ENCODE data around the gene CHSY1. TPM values are rescaled to one million over a fixed set of nuclear protein-coding genes. Genes with fewer than 3 reads are reported as not detected.

CHSY1 gene
- total and polyA plus RNA-seq, 2 of the 4 experiments (the other 2 are of a cell fraction): 40.9 to 53.2 TPM

DNA sequence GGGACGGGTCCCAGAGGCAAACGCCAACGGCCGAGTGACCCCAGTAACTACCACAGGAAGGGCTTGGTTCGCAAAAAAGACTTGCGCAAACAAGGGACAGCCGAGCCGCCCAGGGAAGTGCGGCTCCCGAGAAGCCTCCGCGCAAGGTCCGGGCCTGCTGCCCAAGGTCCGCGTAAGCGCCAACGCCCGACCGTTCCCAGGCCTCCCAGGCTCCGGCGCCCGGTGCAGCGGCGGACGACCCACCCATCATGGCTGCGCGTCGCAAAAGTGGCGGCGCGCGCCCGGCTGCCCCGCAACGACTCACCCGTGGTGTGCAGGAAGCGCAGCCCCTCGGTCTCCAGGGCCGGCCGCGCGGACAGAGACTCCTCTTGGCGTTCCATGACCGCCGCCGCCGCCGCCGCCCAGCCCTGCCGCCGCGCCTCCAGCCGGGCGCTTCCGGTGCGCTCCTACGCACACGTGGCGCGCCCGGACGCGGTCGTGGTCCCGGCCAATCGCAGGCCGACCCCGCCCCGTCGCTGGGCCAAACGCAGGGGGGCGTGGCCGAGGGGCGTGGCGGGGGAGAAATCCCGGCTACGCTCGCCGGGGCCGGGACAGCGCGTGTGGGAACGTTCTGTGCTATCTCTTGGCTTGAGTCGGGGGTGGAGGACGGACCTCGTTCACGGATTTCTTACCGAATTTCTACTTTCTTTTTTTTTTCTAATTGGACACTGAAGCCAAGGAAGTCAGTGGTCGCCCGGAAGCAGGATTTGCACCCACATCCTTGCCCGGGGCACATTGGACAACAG, 25.4 kb upstream of the CHSY1 start, which contains the start of gene SELENOS:
Gene SELENOS, minus strand, starts transcription at position 448 of the 785 bp plus-strand sequence. Its CDS starts 68 bp downstream, at position 380.
- peak within 1 kb of the TSS; percentile 87 for H4K91ac ChIP-seq (ENCODE audit: insufficient read depth, low read depth, low read length)
- H3K4me3 ChIP-seq (ENCODE audit: insufficient read depth, low read depth, low read length): peak within 1 kb of the TSS; percentile 77
- peak within 1 kb of the TSS; percentile 86 for H2AFZ ChIP-seq (replicated peaks; ENCODE audit: low read length, poor library complexity)
- H3K56ac ChIP-seq (ENCODE audit: extremely low read depth, insufficient read depth, low read length): peak within 1 kb of the TSS; percentile 93
- TF ChIP-seq BHLHE40 (IDR thresholded peaks at IDR 0.05; ENCODE audit: low read depth, low read length) (no peak), RFX5 (IDR thresholded peaks at IDR 0.05; ENCODE audit: low read depth, low read length) (no peak; the same call in 1 of the 2 replicates), CHD1 (IDR thresholded peaks at IDR 0.05; ENCODE audit: low read depth, low read length) (no peak; the same call in 1 of the 2 replicates), POLR2A (IDR thresholded peaks at IDR 0.05; ENCODE audit: low read depth, low read length) (peak; percentile 79), RCOR1 (IDR thresholded peaks at IDR 0.05; ENCODE audit: insufficient replicate concordance, low read length) (no peak), CEBPB (IDR thresholded peaks at IDR 0.05; ENCODE audit: low read depth, low read length) (peak; percentile 68; the same call in 1 of the 2 replicates), MXI1 (IDR thresholded peaks at IDR 0.05; ENCODE audit: borderline replicate concordance, low read depth, low read length) (peak; percentile 92), MAZ (IDR thresholded peaks at IDR 0.05; ENCODE audit: borderline replicate concordance, low read depth, low read length) (peak; percentile 18; the same call in 1 of the 2 replicates), FOS (IDR thresholded peaks at IDR 0.05; ENCODE audit: low read depth, low read length) (no peak)
- TF ChIP-seq, protein P1, sequence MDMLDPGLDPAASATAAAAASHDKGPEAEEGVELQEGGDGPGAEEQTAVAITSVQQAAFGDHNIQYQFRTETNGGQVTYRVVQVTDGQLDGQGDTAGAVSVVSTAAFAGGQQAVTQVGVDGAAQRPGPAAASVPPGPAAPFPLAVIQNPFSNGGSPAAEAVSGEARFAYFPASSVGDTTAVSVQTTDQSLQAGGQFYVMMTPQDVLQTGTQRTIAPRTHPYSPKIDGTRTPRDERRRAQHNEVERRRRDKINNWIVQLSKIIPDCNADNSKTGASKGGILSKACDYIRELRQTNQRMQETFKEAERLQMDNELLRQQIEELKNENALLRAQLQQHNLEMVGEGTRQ (IDR thresholded peaks at IDR 0.05; ENCODE audit: low read depth, low read length): peak; percentile 83
- 0 out of 2 replicates have a peak, but pooled peaks cover 2% of the 10 kb centered on the region for H3K4me1 ChIP-seq (ENCODE audit: control insufficient read depth, insufficient read depth, low read length)
- no peaks in the 10 kb centered on the region for H3K9me3 ChIP-seq (ENCODE audit: control insufficient read depth, insufficient read depth, low read length)
- peak within 1 kb of the TSS; percentile 86 for H3K4me2 ChIP-seq (ENCODE audit: low read depth, low read length)
- peak; percentile 96 for ATAC-seq (ENCODE audit: low read depth)
- BruUV-seq (replicated peaks): TSS peak; percentile 62
- peak within 1 kb of the TSS; percentile 95 for H2AK5ac ChIP-seq (ENCODE audit: low read depth, low read length)
- peak within 1 kb of the TSS; percentile 82 for H3K4ac ChIP-seq (ENCODE audit: low read depth, low read length)
- peaks cover 31 to 50% of the 10 kb centered on the region in 2 experiments for H3K79me1 ChIP-seq (ENCODE audit: low read depth in 1 of 2, low read length in 2 of 2)
- peaks cover 7% of the 10 kb centered on the region; the same call in 1 of the 2 replicates for H3K9me1 ChIP-seq (ENCODE audit: insufficient read depth, low read length)
- ChIA-PET CTCF (interaction anchor here (1.0 kb wide), 2 partner anchors 10 to 12 kb away, joined by 3 to 4 read pairs; no protein-coding TSS in a partner anchor), POLR2A (ENCODE audit: unreplicated experiment) (no interaction called here)
- peak within 1 kb of the TSS; percentile 60 for H4K5ac ChIP-seq (ENCODE audit: low read depth, low read length)
- H3K23ac ChIP-seq (ENCODE audit: low read depth, low read length): peak within 1 kb of the TSS; percentile 95
- peak within 1 kb of the TSS; percentile 44 for H2BK5ac ChIP-seq (ENCODE audit: low read depth, low read length, poor library complexity, severe bottlenecking)
- H2BK20ac ChIP-seq (ENCODE audit: low read depth, low read length): no peak within 1 kb of the TSS
- H3K36me3 ChIP-seq (ENCODE audit: control insufficient read depth, insufficient read depth, low read length): peaks cover 41% of the 10 kb centered on the region
- H3K9ac ChIP-seq (ENCODE audit: low read depth, low read length): peak within 1 kb of the TSS; percentile 96
- H2BK15ac ChIP-seq (ENCODE audit: low read depth, low read length): peak within 1 kb of the TSS; percentile 25; the same call in 1 of the 3 replicates
- H4K8ac ChIP-seq (ENCODE audit: low read depth in 2 of 2, low read length in 2 of 2): peak within 1 kb of the TSS; percentile 75 to 95
- dilution Hi-C loops (cut with HindIII; ENCODE audit: low sequenced_read_pairs, unreplicated experiment) (no loop called here), intact Hi-C loops (cut with micrococcal nuclease) (no loop called here), in situ Hi-C loops (cut with MboI; ENCODE audit: low sequenced_read_pairs) (no loop called here)
- peak within 1 kb of the TSS; percentile 99 for H2AK9ac ChIP-seq (replicated peaks; ENCODE audit: low read depth, low read length, poor library complexity)
- DNase-seq: peak; percentile 84
- H3K18ac ChIP-seq (ENCODE audit: low read depth, low read length): no peak within 1 kb of the TSS
- WGBS, 2 experiments (ENCODE audit: extremely low coverage in 2 of 2, insufficient read length in 1 of 2): 0% methylated on average over 53 of the region's 91 CpGs; no CpG with 5 or more reads in 1 of the 2 experiments
- H4K20me1 ChIP-seq (ENCODE audit: insufficient read depth, low read length): peaks cover 16% of the 10 kb centered on the region; the same call in 1 of the 2 replicates
- H3K14ac ChIP-seq (replicated peaks; ENCODE audit: low read depth, low read length): peak within 1 kb of the TSS; percentile 95
- peak within 1 kb of the TSS; percentile 70 for H3K27ac ChIP-seq (ENCODE audit: insufficient read depth, low read length)
- H3K27me3 ChIP-seq (ENCODE audit: control insufficient read depth, insufficient read depth, low read length): no peaks in the 10 kb centered on the region
- H2BK120ac ChIP-seq (ENCODE audit: low read depth, low read length): peak within 1 kb of the TSS; percentile 47; the same call in 1 of the 2 replicates
